Skeletal muscle tissue (tissue), 4 donors: Measurements from ENCODE around the gene TAF3. TPM values are rescaled to one million over a fixed set of nuclear protein-coding genes. Genes with fewer than 3 reads are reported as not detected.

Experiments
- H3K27ac ChIP-seq: one replicate; pipeline ENCODE4 v1.7.0; 2013; ENCODE audit warnings: mild to moderate bottlenecking, low read depth, low read length, inconsistent platforms
- H3K27me3 ChIP-seq, 3 donors: one replicate each; pipeline ENCODE4 v1.7.0; 2013; ENCODE audit warnings: low read length in 3 of 3; ENCODE audit not compliant: control insufficient read depth in 3 of 3, insufficient read depth in 3 of 3
- H3K36me3 ChIP-seq, 3 donors: one replicate each; pipeline ENCODE4 v1.7.0; 2013; ENCODE audit warnings: low read length in 3 of 3; ENCODE audit not compliant: control insufficient read depth in 3 of 3, insufficient read depth in 3 of 3
- H3K4me1 ChIP-seq, 3 donors: one replicate each; pipeline ENCODE4 v1.7.0; 2013; ENCODE audit warnings: low read length in 3 of 3, mild to moderate bottlenecking in 3 of 3; ENCODE audit not compliant: control insufficient read depth in 3 of 3, insufficient read depth in 3 of 3
- H3K4me3 ChIP-seq, 3 donors: one replicate each; pipeline ENCODE4 v1.7.0; 2013; ENCODE audit warnings: low read length in 3 of 3
- H3K9ac ChIP-seq, 3 donors: one replicate each; pipeline ENCODE4 v1.7.0; 2013; ENCODE audit warnings: low read length in 3 of 3, mild to moderate bottlenecking in 3 of 3, moderate library complexity in 2 of 3, low read depth in 1 of 3
- H3K9me3 ChIP-seq, 3 donors: one replicate each; pipeline ENCODE4 v1.7.0; 2013; ENCODE audit warnings: low read length in 3 of 3; ENCODE audit not compliant: control insufficient read depth in 3 of 3
- total RNA-seq: library from RNA; depleted of rRNA; stranded (reverse); fragments of >200 nt; gene quantifications from one replicate; pipeline ENCODE4 v1.2.3, GENCODE V29; 2014
- donor health status: Osteomylitis.

Gene TAF3
- total RNA-seq, 1 donor from 2014 or later, result 2.1 TPM

- peaks cover 94 to 95% (median 95%) of the 10 kb centered on the region in 3 donors for H3K27me3 ChIP-seq
- H3K36me3 ChIP-seq, result no peaks in the 10 kb centered on the region
- H3K9ac ChIP-seq, result no peak overlapping the region
- H3K27ac ChIP-seq, result no peak overlapping the region
- H3K4me3 ChIP-seq, result no peak overlapping the region
- no peaks in the 10 kb centered on the region for H3K9me3 ChIP-seq
- peaks cover 14 to 18% (median 16%) of the 10 kb centered on the region in 3 donors for H3K4me1 ChIP-seq
Observed at GRCh38 chr10:8040651-8041050, 222.3 kb downstream of the TAF3 start.

- peaks cover 14 to 20% (median 16%) of the 10 kb centered on the region in 3 donors for H3K4me1 ChIP-seq
- no peak overlapping the region for H3K4me3 ChIP-seq
- no peak overlapping the region for H3K9ac ChIP-seq
- H3K36me3 ChIP-seq, result no peaks in the 10 kb centered on the region
- peaks cover 95 to 96% (median 96%) of the 10 kb centered on the region in 3 donors for H3K27me3 ChIP-seq
- no peak overlapping the region for H3K27ac ChIP-seq
- H3K9me3 ChIP-seq, result no peaks in the 10 kb centered on the region
Observed at GRCh38 chr10:8041284-8041991, 223.1 kb downstream of the TAF3 start.

GRCh38 chr10:8041992-8042720 lies 223.9 kb downstream of the TAF3 start:
- Histone ChIP-seq H3K9me3 (no peaks in the 10 kb centered on the region), H3K36me3 (no peaks in the 10 kb centered on the region), H3K9ac (no peak overlapping the region), H3K4me3 (no peak overlapping the region), H3K27me3 (peaks cover 95 to 96% (median 96%) of the 10 kb centered on the region in 3 donors), H3K27ac (no peak overlapping the region), H3K4me1 (peaks cover 14 to 20% (median 15%) of the 10 kb centered on the region in 3 donors)

- Histone ChIP-seq H3K36me3 (no peaks in the 10 kb centered on the region), H3K4me1 (peaks cover 11 to 20% (median 14%) of the 10 kb centered on the region in 3 donors), H3K9me3 (no peaks in the 10 kb centered on the region), H3K9ac (no peak overlapping the region), H3K27me3 (peaks cover 96 to 99% (median 97%) of the 10 kb centered on the region in 3 donors), H3K4me3 (no peak overlapping the region), H3K27ac (no peak overlapping the region)
Observed at GRCh38 chr10:8042721-8043568, 224.6 kb downstream of the TAF3 start.

GRCh38 chr10:8043569-8044306 lies 225.4 kb downstream of the TAF3 start:
- no peak overlapping the region for H3K9ac ChIP-seq
- no peak overlapping the region for H3K27ac ChIP-seq
- H3K9me3 ChIP-seq, result no peaks in the 10 kb centered on the region
- peaks cover 96 to 98% (median 97%) of the 10 kb centered on the region in 3 donors for H3K27me3 ChIP-seq
- peaks cover 11 to 20% (median 14%) of the 10 kb centered on the region in 3 donors for H3K4me1 ChIP-seq
- H3K4me3 ChIP-seq, result no peak overlapping the region
- H3K36me3 ChIP-seq, result no peaks in the 10 kb centered on the region

- no peaks in the 10 kb centered on the region for H3K36me3 ChIP-seq
- no peak overlapping the region for H3K27ac ChIP-seq
- H3K4me3 ChIP-seq, result no peak overlapping the region
- no peaks in the 10 kb centered on the region for H3K9me3 ChIP-seq
- H3K27me3 ChIP-seq, result peaks cover 94 to 96% (median 96%) of the 10 kb centered on the region in 3 donors
- peaks cover 11 to 24% (median 18%) of the 10 kb centered on the region in 3 donors for H3K4me1 ChIP-seq
- no peak overlapping the region for H3K9ac ChIP-seq
Observed at GRCh38 chr10:8044331-8044907, 226.1 kb downstream of the TAF3 start.

GRCh38 chr10:8044908-8045725 lies 226.8 kb downstream of the TAF3 start:
- Histone ChIP-seq H3K27me3 (peaks cover 94 to 96% (median 96%) of the 10 kb centered on the region in 3 donors), H3K27ac (no peak overlapping the region), H3K4me1 (peaks cover 17 to 30% (median 24%) of the 10 kb centered on the region in 3 donors), H3K9ac (no peak overlapping the region), H3K36me3 (no peaks in the 10 kb centered on the region), H3K9me3 (no peaks in the 10 kb centered on the region), H3K4me3 (peak overlapping the region; percentile 13 to 31 (median 29))

- Histone ChIP-seq H3K4me3 (no peak overlapping the region), H3K9ac (no peak overlapping the region), H3K4me1 (peaks cover 21 to 36% (median 29%) of the 10 kb centered on the region in 3 donors), H3K36me3 (no peaks in the 10 kb centered on the region), H3K27ac (no peak overlapping the region), H3K9me3 (no peaks in the 10 kb centered on the region), H3K27me3 (peaks cover 92 to 97% (median 94%) of the 10 kb centered on the region in 3 donors)
Observed at GRCh38 chr10:8045726-8046494, 227.6 kb downstream of the TAF3 start.
